GM12878 (cell line): Measurements from ENCODE around the gene ARID3A. TPM values are rescaled to one million over a fixed set of nuclear protein-coding genes. Genes with fewer than 3 reads are reported as not detected.
A peak's percentile ranks its signal among the peaks of the same experiment; 100 is the strongest.

Source experiments
- ATF7 ChIP-seq: fragments of 450-650 bp; IDR thresholded peaks from 2 replicates; pipeline ENCODE4 v1.6.1; 2016; ENCODE audit warnings: low read depth, mild to moderate bottlenecking
- CHD2 ChIP-seq: IDR thresholded peaks from 2 replicates; pipeline ENCODE4 v1.6.1; 2011; ENCODE audit warnings: low read depth, low read length, improper control_type of control experiment, borderline replicate concordance
- CREB1 ChIP-seq: IDR thresholded peaks from 2 replicates; pipeline ENCODE4 v1.6.1; 2012; ENCODE audit warnings: low read depth, mild to moderate bottlenecking, inconsistent platforms
- HDAC6 ChIP-seq: fragments of 200-600 bp; sonication (generic); IDR thresholded peaks from one replicate; pipeline ENCODE4 v1.8.0; 2017; ENCODE audit warnings: antibody characterized with exemption; ENCODE audit not compliant: unreplicated experiment
- MEF2A ChIP-seq: IDR thresholded peaks from 2 replicates; pipeline ENCODE4 v1.6.1; 2011; ENCODE audit warnings: low read depth, mild to moderate bottlenecking, low read length, moderate library complexity; ENCODE audit not compliant: insufficient read depth
- MYB ChIP-seq: fragments of 150-350 bp; IDR thresholded peaks from 2 replicates; pipeline ENCODE4 v1.6.1; 2014; ENCODE audit warnings: mild to moderate bottlenecking, low read depth, low read length, borderline replicate concordance
- MYC ChIP-seq: IDR thresholded peaks from 2 replicates; pipeline ENCODE4 v1.6.1; 2011; ENCODE audit warnings: mild to moderate bottlenecking, low read length, moderate library complexity, inconsistent platforms; ENCODE audit not compliant: insufficient read depth, insufficient replicate concordance, insufficient read length, severe bottlenecking
- NR2C2 ChIP-seq: IDR thresholded peaks from 2 replicates; pipeline ENCODE4 v1.6.1; 2011; ENCODE audit warnings: borderline replicate concordance, low read depth; ENCODE audit not compliant: control insufficient read depth, insufficient read length
- PAX5 ChIP-seq: IDR thresholded peaks from 2 replicates; pipeline ENCODE4 v1.6.1; 2011; ENCODE audit warnings: low read depth, low read length, borderline replicate concordance
- POLR2AphosphoS2 ChIP-seq: IDR thresholded peaks from 2 replicates; pipeline ENCODE4 v1.6.1; 2011; ENCODE audit warnings: low read depth, mild to moderate bottlenecking, low read length, improper control_type of control experiment, moderate library complexity
- RELB ChIP-seq: fragments of 450-650 bp; IDR thresholded peaks from 2 replicates; pipeline ENCODE4 v1.6.1; 2017; ENCODE audit warnings: low read depth, mild to moderate bottlenecking, moderate library complexity
- SIN3A ChIP-seq: IDR thresholded peaks from 2 replicates; pipeline ENCODE4 v1.6.1; 2012; ENCODE audit warnings: low read depth, low read length, improper control_type of control experiment
- SKIL ChIP-seq: fragments of 450-650 bp; IDR thresholded peaks from 2 replicates; pipeline ENCODE4 v1.6.1; 2017; ENCODE audit warnings: mild to moderate bottlenecking, low read depth, inconsistent platforms; ENCODE audit not compliant: poor library complexity, severe bottlenecking
- STAT3 ChIP-seq: IDR thresholded peaks from 2 replicates; pipeline ENCODE4 v1.6.1; 2011; ENCODE audit warnings: low read depth, low read length, improper control_type of control experiment
- ZNF24 ChIP-seq: fragments of 450-650 bp; IDR thresholded peaks from 2 replicates; pipeline ENCODE4 v1.6.1; 2017; ENCODE audit warnings: antibody characterized with exemption, mild to moderate bottlenecking
- ZNF384 ChIP-seq: IDR thresholded peaks from 2 replicates; pipeline ENCODE4 v1.6.1; 2012; ENCODE audit warnings: low read depth, mild to moderate bottlenecking, low read length, improper control_type of control experiment, borderline replicate concordance
- polyA plus RNA-seq, 11 experiments: library from polyadenylated mRNA; depleted of rRNA in 4 of 11; unstranded in 6 of 11; stranded (reverse) in 5 of 11; fragments of >200 nt; fragmentation: Nextera tagmentation in 4 of 11; fragmentation: Illumina TruSeq in 1 of 11; extraction: Ambion mirVana in 4 of 11; extraction: Trizol in 1 of 11; gene quantifications; 1 replicate in 1 of 11; 2 replicates in 10 of 11; pipeline versions ENCODE4 v1.2.1 to v1.2.3, GENCODE V29; 2011 to 2016; ENCODE audit warnings: inconsistent platforms in 2 of 11, missing spikeins in 2 of 11, low read depth in 1 of 11
- total RNA-seq, 4 experiments: library from RNA; depleted of rRNA in 3 of 4; stranded (reverse); fragments of >200 nt in 3 of 4; fragmentation: Illumina TruSeq in 1 of 4; extraction: Trizol in 1 of 4; gene quantifications; 2 replicates each; pipeline versions ENCODE4 v1.2.1 to v1.2.3, GENCODE V29; 2013 to 2021
- TF ChIP-seq, protein P1 (sequence below), 3 experiments: IDR thresholded peaks in 2 of 3; conservative IDR thresholded peaks in 1 of 3; 2 replicates each; pipeline ENCODE4 v1.5.1; 2011; ENCODE audit warnings: low read depth in 3 of 3, low read length in 3 of 3, mild to moderate bottlenecking in 3 of 3, control low read depth in 2 of 3, moderate library complexity in 2 of 3, inconsistent platforms in 1 of 3, mixed read lengths in 1 of 3; ENCODE audit not compliant: control insufficient read depth in 2 of 3, insufficient read depth in 1 of 3; ENCODE audit errors: extremely low read depth in 1 of 3
- TF ChIP-seq, protein P2 (sequence below): IDR thresholded peaks from 2 replicates; pipeline ENCODE4 v1.6.1; 2011; ENCODE audit warnings: borderline replicate concordance, low read depth, mild to moderate bottlenecking, moderate library complexity, low read length; ENCODE audit not compliant: insufficient read depth, poor library complexity, severe bottlenecking
- TF ChIP-seq, protein P3 (sequence below): fragments of 450-650 bp; IDR thresholded peaks from 2 replicates; pipeline ENCODE4 v1.6.1; 2017; ENCODE audit warnings: mild to moderate bottlenecking

ARID3A gene
- total and polyA plus RNA-seq, 10 of the 15 experiments (the other 5 are each of a cell fraction or from before 2014, with no cell fraction given) = 0.76 to 70.0 (median 16.7) TPM

GRCh38 chr19:984165-984967 is 58.5 kb downstream of the ARID3A start, which contains the start of gene WDR18 (continued):
- peak; percentile 90; the same call in 1 of the 2 replicates for TF ChIP-seq RELB
- no peak for TF ChIP-seq HDAC6
- peak; percentile 79; the same call in 1 of the 2 replicates for TF ChIP-seq SIN3A
- no peak for TF ChIP-seq POLR2AphosphoS2
- TF ChIP-seq, protein P1, sequence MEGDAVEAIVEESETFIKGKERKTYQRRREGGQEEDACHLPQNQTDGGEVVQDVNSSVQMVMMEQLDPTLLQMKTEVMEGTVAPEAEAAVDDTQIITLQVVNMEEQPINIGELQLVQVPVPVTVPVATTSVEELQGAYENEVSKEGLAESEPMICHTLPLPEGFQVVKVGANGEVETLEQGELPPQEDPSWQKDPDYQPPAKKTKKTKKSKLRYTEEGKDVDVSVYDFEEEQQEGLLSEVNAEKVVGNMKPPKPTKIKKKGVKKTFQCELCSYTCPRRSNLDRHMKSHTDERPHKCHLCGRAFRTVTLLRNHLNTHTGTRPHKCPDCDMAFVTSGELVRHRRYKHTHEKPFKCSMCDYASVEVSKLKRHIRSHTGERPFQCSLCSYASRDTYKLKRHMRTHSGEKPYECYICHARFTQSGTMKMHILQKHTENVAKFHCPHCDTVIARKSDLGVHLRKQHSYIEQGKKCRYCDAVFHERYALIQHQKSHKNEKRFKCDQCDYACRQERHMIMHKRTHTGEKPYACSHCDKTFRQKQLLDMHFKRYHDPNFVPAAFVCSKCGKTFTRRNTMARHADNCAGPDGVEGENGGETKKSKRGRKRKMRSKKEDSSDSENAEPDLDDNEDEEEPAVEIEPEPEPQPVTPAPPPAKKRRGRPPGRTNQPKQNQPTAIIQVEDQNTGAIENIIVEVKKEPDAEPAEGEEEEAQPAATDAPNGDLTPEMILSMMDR (IDR thresholded peaks at IDR 0.05 in 2 of 3, conservative IDR thresholded peaks at IDR 0.05 in 1 of 3; ENCODE audit: control insufficient read depth in 2 of 3, extremely low read depth in 1 of 3, insufficient read depth in 1 of 3, low read depth in 3 of 3, low read length in 3 of 3) = peak in 2 of 3 experiments; percentile 8 to 9; a peak in 1 of 6 replicates
- TF ChIP-seq STAT3 = no peak
- no peak for TF ChIP-seq NR2C2
- TF ChIP-seq MEF2A = no peak
- TF ChIP-seq MYC = no peak
- TF ChIP-seq, protein P2, sequence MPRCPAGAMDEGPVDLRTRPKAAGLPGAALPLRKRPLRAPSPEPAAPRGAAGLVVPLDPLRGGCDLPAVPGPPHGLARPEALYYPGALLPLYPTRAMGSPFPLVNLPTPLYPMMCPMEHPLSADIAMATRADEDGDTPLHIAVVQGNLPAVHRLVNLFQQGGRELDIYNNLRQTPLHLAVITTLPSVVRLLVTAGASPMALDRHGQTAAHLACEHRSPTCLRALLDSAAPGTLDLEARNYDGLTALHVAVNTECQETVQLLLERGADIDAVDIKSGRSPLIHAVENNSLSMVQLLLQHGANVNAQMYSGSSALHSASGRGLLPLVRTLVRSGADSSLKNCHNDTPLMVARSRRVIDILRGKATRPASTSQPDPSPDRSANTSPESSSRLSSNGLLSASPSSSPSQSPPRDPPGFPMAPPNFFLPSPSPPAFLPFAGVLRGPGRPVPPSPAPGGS = no peak
- TF ChIP-seq CREB1 = peak; percentile 98
- TF ChIP-seq, protein P3, sequence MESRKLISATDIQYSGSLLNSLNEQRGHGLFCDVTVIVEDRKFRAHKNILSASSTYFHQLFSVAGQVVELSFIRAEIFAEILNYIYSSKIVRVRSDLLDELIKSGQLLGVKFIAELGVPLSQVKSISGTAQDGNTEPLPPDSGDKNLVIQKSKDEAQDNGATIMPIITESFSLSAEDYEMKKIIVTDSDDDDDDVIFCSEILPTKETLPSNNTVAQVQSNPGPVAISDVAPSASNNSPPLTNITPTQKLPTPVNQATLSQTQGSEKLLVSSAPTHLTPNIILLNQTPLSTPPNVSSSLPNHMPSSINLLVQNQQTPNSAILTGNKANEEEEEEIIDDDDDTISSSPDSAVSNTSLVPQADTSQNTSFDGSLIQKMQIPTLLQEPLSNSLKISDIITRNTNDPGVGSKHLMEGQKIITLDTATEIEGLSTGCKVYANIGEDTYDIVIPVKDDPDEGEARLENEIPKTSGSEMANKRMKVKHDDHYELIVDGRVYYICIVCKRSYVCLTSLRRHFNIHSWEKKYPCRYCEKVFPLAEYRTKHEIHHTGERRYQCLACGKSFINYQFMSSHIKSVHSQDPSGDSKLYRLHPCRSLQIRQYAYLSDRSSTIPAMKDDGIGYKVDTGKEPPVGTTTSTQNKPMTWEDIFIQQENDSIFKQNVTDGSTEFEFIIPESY = 0 out of 2 replicates have a peak, but pooled peaks have one; percentile 23
- TF ChIP-seq PAX5 = peak; percentile 65; the same call in 1 of the 2 replicates
- no peak for TF ChIP-seq MYB
- no peak for TF ChIP-seq ZNF24
- TF ChIP-seq ATF7 = 0 out of 2 replicates have a peak, but pooled peaks have one; percentile 20
- TF ChIP-seq CHD2 = no peak; the same call in 1 of the 2 replicates
- TF ChIP-seq ZNF384 = no peak
- no peak for TF ChIP-seq SKIL
